DMS 273 (cell line): ENCODE measurements around the gene ACP2.
"Not testable (repeated sequence)": the region's sequence is repeated elsewhere in the genome, so short reads cannot be mapped to it uniquely, and the experiment has no call there.

Experiments used
- DNase-seq: peaks from one replicate; lab custom pipeline; 2025; ENCODE audit not compliant: unreplicated experiment; lab: John Stamatoyannopoulos, UW

ACP2 gene

DNA sequence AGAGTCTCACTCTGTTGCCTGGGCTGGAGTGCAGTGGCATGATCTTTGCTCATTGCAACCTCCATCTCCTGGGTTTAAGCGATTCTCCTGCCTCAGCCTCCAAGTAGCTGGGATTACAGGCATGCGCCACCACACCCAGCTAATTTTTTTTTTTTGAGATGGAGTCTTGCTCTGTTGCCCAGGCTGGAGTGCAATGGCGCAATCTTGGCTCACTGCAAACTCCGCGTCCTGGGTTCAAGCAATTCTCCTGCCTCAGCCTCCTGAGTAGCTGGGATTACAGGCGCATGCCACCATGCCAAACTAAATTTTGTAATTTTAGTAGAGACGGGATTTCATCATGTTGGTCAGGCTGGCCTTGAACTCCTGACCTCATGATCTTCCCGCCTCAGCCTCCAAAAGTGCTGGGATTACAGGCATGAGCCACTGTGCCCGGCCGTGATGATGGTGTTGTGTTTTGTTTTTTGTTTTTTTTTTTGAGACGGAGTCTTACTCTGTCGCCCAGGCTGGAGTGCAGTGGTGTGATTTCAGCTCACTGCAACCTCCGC, 40.5 kb downstream of the ACP2 start:
- not testable (repeated sequence) for DNase-seq

DNA sequence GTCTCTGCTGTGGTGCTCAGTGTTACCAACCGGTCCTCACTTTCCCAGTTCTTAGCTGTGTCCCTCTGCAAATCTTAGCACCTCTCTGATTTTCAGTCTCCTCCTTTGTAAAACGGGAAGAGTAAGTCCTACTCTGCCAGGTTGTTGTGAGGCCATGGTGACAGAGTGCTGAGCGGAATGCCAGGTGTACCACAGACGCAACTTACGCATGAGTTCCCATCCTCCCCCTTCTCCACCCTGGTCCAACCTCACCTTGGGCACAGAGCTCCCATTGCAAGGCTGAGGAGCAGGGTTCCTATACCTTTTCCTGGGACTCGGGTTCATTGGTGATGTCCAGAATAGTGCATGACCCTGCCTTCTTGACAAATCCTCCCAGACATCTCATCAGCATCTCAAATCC, 41.2 kb downstream of the ACP2 start:
- DNase-seq = no peak

DNA sequence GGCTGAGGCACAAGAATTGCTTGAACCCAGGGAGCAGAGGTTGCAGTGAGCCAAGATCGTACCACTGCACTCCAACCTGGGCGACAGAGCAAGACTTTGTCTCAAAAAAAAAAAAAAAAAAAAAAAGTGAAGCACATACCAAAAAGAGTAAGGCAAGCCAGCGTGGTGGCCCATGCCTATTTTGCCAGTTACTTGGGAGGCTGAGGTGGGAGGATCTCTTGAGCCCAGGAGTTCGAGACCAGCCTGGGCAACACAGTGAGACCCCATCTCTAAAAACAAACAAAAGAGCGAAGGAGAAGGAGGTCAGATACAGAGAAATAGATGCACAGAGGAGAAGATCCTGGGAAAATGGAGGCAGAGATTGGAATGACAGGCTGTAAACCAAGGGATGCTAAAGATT, 42.0 kb downstream of the ACP2 start:
- DNase-seq = not testable (repeated sequence)

DNA sequence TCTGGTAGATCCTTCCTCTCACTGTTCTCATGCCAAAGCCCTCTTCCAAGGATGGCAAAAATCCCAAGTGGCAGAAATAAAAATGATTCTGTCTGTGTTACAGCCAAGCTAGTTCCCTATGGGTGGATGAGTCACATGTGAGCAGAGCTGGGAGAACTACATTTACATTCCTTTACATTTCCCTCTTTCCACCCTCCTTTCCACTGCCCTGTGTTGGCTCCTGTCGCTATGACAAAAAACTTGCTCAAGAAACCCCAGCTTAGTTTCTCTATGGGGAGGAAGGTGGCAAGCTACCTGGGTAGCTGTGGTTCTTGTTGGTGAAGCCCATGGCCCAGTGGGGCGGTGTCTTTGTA, 44.0 kb downstream of the ACP2 start:
- DNase-seq = no peak

DNA sequence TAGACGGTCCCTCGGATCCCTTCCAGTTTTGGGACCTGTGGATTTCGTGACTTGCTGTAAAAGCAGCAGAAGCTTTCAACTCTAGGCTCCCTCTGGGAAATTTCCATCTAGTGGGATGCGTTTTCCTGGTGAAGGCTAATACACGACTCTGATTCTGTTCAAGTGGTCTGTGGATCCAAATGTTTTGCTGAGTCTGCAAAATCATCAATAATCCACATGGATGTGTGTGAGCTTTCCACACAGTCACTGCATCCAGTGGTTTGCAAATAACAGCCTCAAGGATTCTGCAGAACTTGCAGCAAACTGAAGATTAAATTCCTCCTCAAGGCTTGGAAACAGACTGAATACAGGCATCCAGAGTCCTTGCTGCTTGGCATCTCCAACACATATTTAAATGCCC, 46.0 kb downstream of the ACP2 start:
- DNase-seq = no peak

DNA sequence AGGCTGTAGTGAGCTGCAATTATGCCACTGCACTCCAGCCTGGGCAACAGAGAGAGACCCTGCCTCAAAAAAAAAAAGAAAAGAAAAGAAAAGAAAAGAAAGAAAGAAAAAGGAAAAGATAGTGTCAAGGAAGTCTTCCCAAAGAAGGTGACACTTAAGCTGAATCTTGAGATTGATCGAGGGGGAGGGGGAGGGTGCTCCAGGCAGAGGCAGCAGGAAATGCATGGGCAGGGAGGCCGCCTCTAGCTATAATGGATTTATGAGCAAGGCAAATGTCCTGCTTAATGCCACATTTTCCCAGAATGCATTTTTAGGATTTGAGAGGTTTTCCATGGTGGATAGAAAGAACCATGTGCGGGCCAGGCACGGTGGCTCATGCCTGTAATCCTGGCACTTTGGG, 47.6 kb downstream of the ACP2 start:
- no peak for DNase-seq

DNA sequence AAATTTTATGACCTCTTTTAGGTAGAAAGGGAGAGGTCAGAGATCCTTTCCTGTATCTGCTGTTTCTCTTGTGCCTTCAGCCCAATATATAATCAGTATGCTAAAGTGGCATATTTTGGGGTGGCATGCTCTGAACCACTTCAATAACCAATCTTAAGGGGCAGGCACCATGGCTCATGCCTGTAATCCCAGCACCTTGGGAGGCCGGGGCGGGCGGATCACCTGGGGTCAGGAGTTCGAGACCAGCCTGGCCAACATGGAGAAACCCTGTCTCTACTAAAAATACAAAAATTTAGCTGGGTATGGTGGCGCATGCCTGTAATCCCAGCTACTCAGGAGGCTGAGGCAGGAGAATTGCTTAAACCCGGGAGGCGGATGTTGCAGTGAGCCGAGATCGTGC, 50.5 kb downstream of the ACP2 start:
- not testable (repeated sequence) for DNase-seq

DNA sequence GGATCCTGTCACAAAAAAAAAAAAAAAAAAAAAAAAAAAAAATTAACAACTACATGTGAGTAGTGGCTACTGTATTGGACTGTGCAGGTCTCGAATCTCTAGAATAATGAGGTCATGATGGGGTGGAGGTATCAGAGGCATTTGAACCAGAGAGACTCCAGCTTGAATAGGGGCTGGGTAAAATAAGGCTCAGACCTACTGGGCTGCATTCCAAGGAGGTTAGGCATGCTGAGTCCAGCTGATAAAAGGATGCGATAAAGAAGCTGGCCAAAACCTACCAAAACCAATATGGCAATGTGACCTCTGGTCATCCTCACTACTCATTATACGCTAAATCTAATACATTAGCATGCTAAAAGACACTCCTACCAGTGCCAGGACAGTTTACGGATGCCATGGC, 56.5 kb downstream of the ACP2 start:
- no peak for DNase-seq

DNA sequence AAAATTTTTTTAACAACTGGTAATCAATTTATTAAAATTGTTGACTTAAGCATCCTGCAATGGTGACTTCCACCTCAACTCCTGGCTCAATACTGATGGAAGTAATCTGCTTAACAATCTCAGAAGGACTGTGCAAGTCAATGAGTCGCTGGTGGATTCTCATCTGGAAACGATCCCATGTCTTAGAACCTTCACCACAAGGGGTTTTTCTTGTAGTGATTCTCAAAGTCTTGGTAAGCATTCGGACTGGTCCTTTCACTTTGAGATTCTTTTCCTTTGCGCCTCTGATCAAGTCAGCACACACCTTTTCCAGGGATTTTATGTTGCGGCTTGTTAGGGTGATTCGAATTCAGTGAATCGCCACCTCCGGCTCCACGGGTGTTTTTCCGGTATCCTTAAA, 57.5 kb downstream of the ACP2 start:
- not testable (repeated sequence) for DNase-seq
